Measurements from ENCODE around the gene NFKBIL1.

NFKBIL1 gene

GRCh38 chr6:31576897-31577578 lies 29.6 kb downstream of the NFKBIL1 start:
- H2AFZ ChIP-seq (ENCODE audit: low read length), result no peak overlapping the region
- peak overlapping the region; percentile 54 for H3K9ac ChIP-seq (ENCODE audit: low read depth, low read length, poor library complexity, severe bottlenecking)
- peaks cover 65% of the 10 kb centered on the region for H3K4me1 ChIP-seq (ENCODE audit: insufficient read depth, low read length, poor library complexity, severe bottlenecking)
- TF ChIP-seq EZH2phosphoT487 (IDR thresholded peaks at IDR 0.05; ENCODE audit: borderline replicate concordance), result no peak
- TF ChIP-seq, protein P1, sequence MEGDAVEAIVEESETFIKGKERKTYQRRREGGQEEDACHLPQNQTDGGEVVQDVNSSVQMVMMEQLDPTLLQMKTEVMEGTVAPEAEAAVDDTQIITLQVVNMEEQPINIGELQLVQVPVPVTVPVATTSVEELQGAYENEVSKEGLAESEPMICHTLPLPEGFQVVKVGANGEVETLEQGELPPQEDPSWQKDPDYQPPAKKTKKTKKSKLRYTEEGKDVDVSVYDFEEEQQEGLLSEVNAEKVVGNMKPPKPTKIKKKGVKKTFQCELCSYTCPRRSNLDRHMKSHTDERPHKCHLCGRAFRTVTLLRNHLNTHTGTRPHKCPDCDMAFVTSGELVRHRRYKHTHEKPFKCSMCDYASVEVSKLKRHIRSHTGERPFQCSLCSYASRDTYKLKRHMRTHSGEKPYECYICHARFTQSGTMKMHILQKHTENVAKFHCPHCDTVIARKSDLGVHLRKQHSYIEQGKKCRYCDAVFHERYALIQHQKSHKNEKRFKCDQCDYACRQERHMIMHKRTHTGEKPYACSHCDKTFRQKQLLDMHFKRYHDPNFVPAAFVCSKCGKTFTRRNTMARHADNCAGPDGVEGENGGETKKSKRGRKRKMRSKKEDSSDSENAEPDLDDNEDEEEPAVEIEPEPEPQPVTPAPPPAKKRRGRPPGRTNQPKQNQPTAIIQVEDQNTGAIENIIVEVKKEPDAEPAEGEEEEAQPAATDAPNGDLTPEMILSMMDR (conservative IDR thresholded peaks at IDR 0.05; ENCODE audit: low read length), result no peak
- peak overlapping the region; percentile 49 for H3K4me3 ChIP-seq (ENCODE audit: low read length, poor library complexity, severe bottlenecking)
- H3F3A ChIP-seq (ENCODE audit: low read depth), result no peaks in the 10 kb centered on the region
- no peaks in the 10 kb centered on the region for H3K36me3 ChIP-seq (ENCODE audit: insufficient read depth, low read length)
- peak overlapping the region; percentile 52 for H3K4me2 ChIP-seq (ENCODE audit: low read depth, low read length, poor library complexity, severe bottlenecking)
- no peaks in the 10 kb centered on the region for H4K20me1 ChIP-seq (ENCODE audit: insufficient read depth, low read length, poor library complexity, severe bottlenecking)
- H3K9me2 ChIP-seq (replicated peaks; ENCODE audit: low read depth, low read length), result no peaks in the 10 kb centered on the region
- H3K79me2 ChIP-seq (ENCODE audit: insufficient read depth, low read length), result peaks cover 12% of the 10 kb centered on the region
- no peaks in the 10 kb centered on the region for H3K27me3 ChIP-seq (ENCODE audit: insufficient read depth, low read length, poor library complexity, severe bottlenecking)
- no peaks in the 10 kb centered on the region for H3K9me3 ChIP-seq (ENCODE audit: insufficient read depth, low read depth, low read length)

- H3K4me1 ChIP-seq (ENCODE audit: insufficient read depth, low read length, poor library complexity, severe bottlenecking), result peaks cover 65% of the 10 kb centered on the region
- no peaks in the 10 kb centered on the region for H4K20me1 ChIP-seq (ENCODE audit: insufficient read depth, low read length, poor library complexity, severe bottlenecking)
- no peaks in the 10 kb centered on the region for H3K27me3 ChIP-seq (ENCODE audit: insufficient read depth, low read length, poor library complexity, severe bottlenecking)
- peaks cover 17% of the 10 kb centered on the region for H3K79me2 ChIP-seq (ENCODE audit: insufficient read depth, low read length)
- TF ChIP-seq, protein P1 (conservative IDR thresholded peaks at IDR 0.05; ENCODE audit: low read length), result no peak
- TF ChIP-seq EZH2phosphoT487 (IDR thresholded peaks at IDR 0.05; ENCODE audit: borderline replicate concordance), result no peak
- H3K9me3 ChIP-seq (ENCODE audit: insufficient read depth, low read depth, low read length), result no peaks in the 10 kb centered on the region
- no peaks in the 10 kb centered on the region for H3F3A ChIP-seq (ENCODE audit: low read depth)
- H3K36me3 ChIP-seq (ENCODE audit: insufficient read depth, low read length), result no peaks in the 10 kb centered on the region
- H3K9ac ChIP-seq (ENCODE audit: low read depth, low read length, poor library complexity, severe bottlenecking), result peak overlapping the region; percentile 54
- H3K4me2 ChIP-seq (ENCODE audit: low read depth, low read length, poor library complexity, severe bottlenecking), result peak overlapping the region; percentile 52
- no peak overlapping the region for H2AFZ ChIP-seq (ENCODE audit: low read length)
- H3K9me2 ChIP-seq (replicated peaks; ENCODE audit: low read depth, low read length), result no peaks in the 10 kb centered on the region
- no peak overlapping the region for H3K4me3 ChIP-seq (ENCODE audit: low read length, poor library complexity, severe bottlenecking)
These were observed 30.2 kb downstream of the NFKBIL1 start for GRCh38 chr6:31577579-31577966.

DNA sequence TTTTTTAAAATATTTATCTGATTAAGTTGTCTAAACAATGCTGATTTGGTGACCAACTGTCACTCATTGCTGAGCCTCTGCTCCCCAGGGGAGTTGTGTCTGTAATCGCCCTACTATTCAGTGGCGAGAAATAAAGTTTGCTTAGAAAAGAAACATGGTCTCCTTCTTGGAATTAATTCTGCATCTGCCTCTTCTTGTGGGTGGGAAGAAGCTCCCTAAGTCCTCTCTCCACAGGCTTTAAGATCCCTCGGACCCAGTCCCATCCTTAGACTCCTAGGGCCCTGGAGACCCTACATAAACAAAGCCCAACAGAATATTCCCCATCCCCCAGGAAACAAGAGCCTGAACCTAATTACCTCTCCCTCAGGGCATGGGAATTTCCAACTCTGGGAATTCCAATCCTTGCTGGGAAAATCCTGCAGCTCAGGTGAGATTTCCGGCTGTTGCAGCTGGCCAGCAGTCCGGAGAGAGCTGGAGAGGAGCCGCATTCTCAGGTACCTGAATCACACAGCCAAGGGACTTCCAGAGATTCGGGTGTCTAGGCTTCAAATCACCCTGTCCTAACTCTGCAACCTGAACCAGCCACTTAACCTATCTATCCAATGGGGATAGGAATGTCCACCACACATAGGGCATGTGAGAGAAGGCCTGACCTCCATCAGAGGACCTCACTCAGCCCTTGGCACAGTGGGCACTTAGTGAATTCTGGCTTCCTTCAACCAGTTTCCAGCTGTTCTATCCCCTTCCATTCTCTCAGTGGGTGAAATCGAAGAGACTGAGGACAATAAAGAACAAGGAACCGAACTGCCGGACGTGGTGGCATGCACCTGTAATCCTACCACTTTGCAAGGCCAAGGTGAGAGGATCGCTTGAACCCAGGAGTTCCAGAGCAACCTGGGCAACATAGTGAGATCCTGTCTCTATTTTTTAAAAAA lies 31.0 kb downstream of the NFKBIL1 start:
- Histone ChIP-seq H3K79me2 (ENCODE audit: insufficient read depth, low read length) (peaks cover 19% of the 10 kb centered on the region), H3K4me3 (ENCODE audit: low read length, poor library complexity, severe bottlenecking) (no peak overlapping the region), H3K4me2 (ENCODE audit: low read depth, low read length, poor library complexity, severe bottlenecking) (no peak overlapping the region), H3K36me3 (ENCODE audit: insufficient read depth, low read length) (no peaks in the 10 kb centered on the region), H3K9ac (ENCODE audit: low read depth, low read length, poor library complexity, severe bottlenecking) (no peak overlapping the region), H4K20me1 (ENCODE audit: insufficient read depth, low read length, poor library complexity, severe bottlenecking) (no peaks in the 10 kb centered on the region), H2AFZ (ENCODE audit: low read length) (no peak overlapping the region), H3K4me1 (ENCODE audit: insufficient read depth, low read length, poor library complexity, severe bottlenecking) (peaks cover 67% of the 10 kb centered on the region), H3K9me2 (replicated peaks; ENCODE audit: low read depth, low read length) (no peaks in the 10 kb centered on the region), H3F3A (ENCODE audit: low read depth) (no peaks in the 10 kb centered on the region), H3K27me3 (ENCODE audit: insufficient read depth, low read length, poor library complexity, severe bottlenecking) (no peaks in the 10 kb centered on the region), H3K9me3 (ENCODE audit: insufficient read depth, low read depth, low read length) (no peaks in the 10 kb centered on the region)
- no peak for TF ChIP-seq EZH2phosphoT487 (IDR thresholded peaks at IDR 0.05; ENCODE audit: borderline replicate concordance)
- TF ChIP-seq, protein P1 (conservative IDR thresholded peaks at IDR 0.05; ENCODE audit: low read length), result no peak
